Ishikawa (cell line): ENCODE results near the gene UNC80.

Source experiments
- CEBPB ChIP-seq: IDR thresholded peaks from 2 replicates; pipeline ENCODE4 v1.6.1; 2012
- CREB1 ChIP-seq: IDR thresholded peaks from 2 replicates; pipeline ENCODE4 v1.6.1; 2012; ENCODE audit warnings: low read depth
- EGR1 ChIP-seq: IDR thresholded peaks from 2 replicates; pipeline ENCODE4 v1.6.1; 2012
- EP300 ChIP-seq: IDR thresholded peaks from 2 replicates; pipeline ENCODE4 v1.6.1; 2012; ENCODE audit warnings: borderline replicate concordance
- FOXM1 ChIP-seq: IDR thresholded peaks from 2 replicates; pipeline ENCODE4 v1.6.1; 2012; ENCODE audit warnings: low read depth, borderline replicate concordance
- MAX ChIP-seq: IDR thresholded peaks from 2 replicates; pipeline ENCODE4 v1.6.1; 2012
- NFIC ChIP-seq: IDR thresholded peaks from 2 replicates; pipeline ENCODE4 v1.6.1; 2012
- RAD21 ChIP-seq: IDR thresholded peaks from 2 replicates; pipeline ENCODE4 v1.6.1; 2012; ENCODE audit warnings: low read depth
- TAF1 ChIP-seq: IDR thresholded peaks from 2 replicates; pipeline ENCODE4 v1.6.1; 2012; ENCODE audit warnings: low read depth, mild to moderate bottlenecking
- TCF12 ChIP-seq: IDR thresholded peaks from 2 replicates; pipeline ENCODE4 v1.6.1; 2012; ENCODE audit warnings: low read depth
- TEAD4 ChIP-seq: IDR thresholded peaks from 2 replicates; pipeline ENCODE4 v1.6.1; 2012
- USF1 ChIP-seq: IDR thresholded peaks from 2 replicates; pipeline ENCODE4 v1.6.1; 2012
- YY1 ChIP-seq: IDR thresholded peaks from 2 replicates; pipeline ENCODE4 v1.6.1; 2012; ENCODE audit warnings: low read depth
- ZBTB7A ChIP-seq: IDR thresholded peaks from 2 replicates; pipeline ENCODE4 v1.6.1; 2012; ENCODE audit warnings: low read depth
- TF ChIP-seq, protein P1 (sequence below): IDR thresholded peaks from 2 replicates; pipeline ENCODE4 v1.6.1; 2012; ENCODE audit warnings: low read depth, mild to moderate bottlenecking

UNC80 gene

GRCh38 chr2:209875270-209875669 lies 103.6 kb downstream of the UNC80 start:
- no peak for TF ChIP-seq CREB1
- TF ChIP-seq, protein P1, sequence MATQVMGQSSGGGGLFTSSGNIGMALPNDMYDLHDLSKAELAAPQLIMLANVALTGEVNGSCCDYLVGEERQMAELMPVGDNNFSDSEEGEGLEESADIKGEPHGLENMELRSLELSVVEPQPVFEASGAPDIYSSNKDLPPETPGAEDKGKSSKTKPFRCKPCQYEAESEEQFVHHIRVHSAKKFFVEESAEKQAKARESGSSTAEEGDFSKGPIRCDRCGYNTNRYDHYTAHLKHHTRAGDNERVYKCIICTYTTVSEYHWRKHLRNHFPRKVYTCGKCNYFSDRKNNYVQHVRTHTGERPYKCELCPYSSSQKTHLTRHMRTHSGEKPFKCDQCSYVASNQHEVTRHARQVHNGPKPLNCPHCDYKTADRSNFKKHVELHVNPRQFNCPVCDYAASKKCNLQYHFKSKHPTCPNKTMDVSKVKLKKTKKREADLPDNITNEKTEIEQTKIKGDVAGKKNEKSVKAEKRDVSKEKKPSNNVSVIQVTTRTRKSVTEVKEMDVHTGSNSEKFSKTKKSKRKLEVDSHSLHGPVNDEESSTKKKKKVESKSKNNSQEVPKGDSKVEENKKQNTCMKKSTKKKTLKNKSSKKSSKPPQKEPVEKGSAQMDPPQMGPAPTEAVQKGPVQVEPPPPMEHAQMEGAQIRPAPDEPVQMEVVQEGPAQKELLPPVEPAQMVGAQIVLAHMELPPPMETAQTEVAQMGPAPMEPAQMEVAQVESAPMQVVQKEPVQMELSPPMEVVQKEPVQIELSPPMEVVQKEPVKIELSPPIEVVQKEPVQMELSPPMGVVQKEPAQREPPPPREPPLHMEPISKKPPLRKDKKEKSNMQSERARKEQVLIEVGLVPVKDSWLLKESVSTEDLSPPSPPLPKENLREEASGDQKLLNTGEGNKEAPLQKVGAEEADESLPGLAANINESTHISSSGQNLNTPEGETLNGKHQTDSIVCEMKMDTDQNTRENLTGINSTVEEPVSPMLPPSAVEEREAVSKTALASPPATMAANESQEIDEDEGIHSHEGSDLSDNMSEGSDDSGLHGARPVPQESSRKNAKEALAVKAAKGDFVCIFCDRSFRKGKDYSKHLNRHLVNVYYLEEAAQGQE: no peak
- TF ChIP-seq USF1: no peak
- TF ChIP-seq EP300: no peak
- no peak for TF ChIP-seq EGR1
- no peak for TF ChIP-seq NFIC

- no peak for TF ChIP-seq TEAD4
- TF ChIP-seq, protein P1: no peak
- no peak for TF ChIP-seq TCF12
- no peak for TF ChIP-seq TAF1
- TF ChIP-seq ZBTB7A: no peak
- TF ChIP-seq NFIC: no peak
- no peak for TF ChIP-seq YY1
- no peak for TF ChIP-seq EP300
Observed at GRCh38 chr2:209876211-209876610, 104.6 kb downstream of the UNC80 start.

GRCh38 chr2:209878701-209879100 lies 107.1 kb downstream of the UNC80 start:
- TF ChIP-seq TEAD4 (no peak), ZBTB7A (no peak), EGR1 (no peak), YY1 (no peak), MAX (no peak), EP300 (no peak), FOXM1 (no peak), TAF1 (no peak), CREB1 (no peak), CEBPB (no peak), RAD21 (no peak), TCF12 (no peak)
- TF ChIP-seq, protein P1: no peak

DNA sequence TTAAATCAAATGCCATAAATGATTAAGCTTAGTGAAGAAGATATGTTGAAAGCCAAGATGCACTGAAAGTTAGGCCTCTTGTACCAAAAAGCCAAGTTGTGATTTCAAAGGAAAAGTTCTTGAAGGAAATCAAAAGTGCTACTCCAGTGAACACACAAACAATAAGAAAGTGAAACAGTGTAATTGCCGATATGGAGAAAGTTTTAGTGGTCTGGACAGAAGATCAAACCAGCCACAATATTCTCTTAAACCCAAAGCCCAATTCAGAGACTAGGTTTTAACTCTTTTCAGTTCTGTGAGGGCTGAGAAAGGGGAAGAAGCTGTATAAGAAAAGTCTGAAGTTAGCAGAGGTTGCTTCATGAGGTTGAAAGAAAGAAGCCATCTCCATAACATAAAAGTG lies 129.0 kb downstream of the UNC80 start:
- TF ChIP-seq CEBPB (no peak), ZBTB7A (no peak), YY1 (no peak), NFIC (no peak), EGR1 (no peak), MAX (no peak), FOXM1 (no peak), RAD21 (no peak)
- TF ChIP-seq, protein P1: no peak

- TF ChIP-seq EP300: no peak
- TF ChIP-seq TEAD4: no peak
- no peak for TF ChIP-seq MAX
- no peak for TF ChIP-seq CEBPB
- no peak for TF ChIP-seq YY1
- TF ChIP-seq CREB1: no peak
- TF ChIP-seq TAF1: no peak
- no peak for TF ChIP-seq USF1
- TF ChIP-seq NFIC: no peak
- no peak for TF ChIP-seq ZBTB7A
- no peak for TF ChIP-seq EGR1
- no peak for TF ChIP-seq TCF12
- TF ChIP-seq FOXM1: no peak
- TF ChIP-seq, protein P1: no peak
- TF ChIP-seq RAD21: no peak
Observed at GRCh38 chr2:209901172-209901571, 129.5 kb downstream of the UNC80 start.
